K562 (cell line): ENCODE results near the gene SIGLEC11. TPM values are rescaled to one million over a fixed set of nuclear protein-coding genes. Genes with fewer than 3 reads are reported as not detected.

Experiments used
- CBX5 ChIP-seq: IDR thresholded peaks from 2 replicates; pipeline ENCODE4 v1.6.1; 2014; ENCODE audit warnings: low read depth, borderline replicate concordance
- JUND ChIP-seq, 2 experiments: IDR thresholded peaks; 2 replicates in 1 of 2; 3 replicates in 1 of 2; pipeline ENCODE4 v1.6.1; 2011; ENCODE audit warnings: borderline replicate concordance in 2 of 2, low read depth in 2 of 2, low read length in 2 of 2, improper control_type of control experiment in 1 of 2, missing biosample characterization in 1 of 2, missing genetic modification characterization in 1 of 2, missing genetic modification reagents in 1 of 2
- RBM17 ChIP-seq: fragments of 200-400 bp; formaldehyde crosslinking; IDR thresholded peaks from 2 replicates; pipeline ENCODE4 v1.6.1; 2017; ENCODE audit warnings: low read depth, mild to moderate bottlenecking, low read length, borderline replicate concordance
- SREBF2 ChIP-seq: sonication (generic); formaldehyde crosslinking; IDR thresholded peaks from 2 replicates; pipeline ENCODE4 v1.4.0; 2020; ENCODE audit warnings: mild to moderate bottlenecking, missing genetic modification reagents
- TCFL5 ChIP-seq: fragments of 250-450 bp; sonication (Bioruptor Pico); conservative IDR thresholded peaks from 2 replicates; pipeline ENCODE4 v1.6.1; 2021; ENCODE audit warnings: mild to moderate bottlenecking, moderate library complexity, matching md5 sums
- ZNF217 ChIP-seq: sonication (generic); formaldehyde crosslinking; IDR thresholded peaks from 2 replicates; pipeline ENCODE4 v1.8.0; 2022; ENCODE audit warnings: mild to moderate bottlenecking, missing genetic modification reagents
- polyA plus RNA-seq, 8 experiments: library from polyadenylated mRNA; depleted of rRNA in 4 of 8; stranded (reverse) in 5 of 8; unstranded in 3 of 8; fragments of >200 nt; fragmentation: Nextera tagmentation in 2 of 8; fragmentation: Illumina TruSeq in 1 of 8; extraction: Ambion mirVana in 2 of 8; extraction: Trizol in 1 of 8; gene quantifications; 2 replicates each; pipeline versions ENCODE4 v1.2.1 to v1.2.3, GENCODE V29; 2011 to 2014; ENCODE audit warnings: inconsistent platforms in 1 of 8, missing spikeins in 1 of 8
- total RNA-seq, 7 experiments: library from RNA; depleted of rRNA in 6 of 7; stranded (reverse); fragments of >200 nt in 6 of 7; fragmentation: Illumina TruSeq in 2 of 7; extraction: Trizol in 2 of 7; gene quantifications; 2 replicates each; pipeline versions ENCODE4 v1.2.1 to v1.2.3, GENCODE V29; 2011 to 2021; ENCODE audit warnings: low replicate concordance in 1 of 7
- TF ChIP-seq, protein P1 (sequence below): fragments of 200-600 bp; sonication (generic); IDR thresholded peaks from one replicate; pipeline ENCODE4 v1.6.1; 2012; ENCODE audit warnings: mild to moderate bottlenecking, low read depth, low read length, inconsistent platforms
- TF ChIP-seq, protein P2 (sequence below): fragments of 450-650 bp; formaldehyde crosslinking; IDR thresholded peaks from 2 replicates; pipeline ENCODE4 v1.4.0; 2020; ENCODE audit warnings: mild to moderate bottlenecking, mixed read lengths
- TF ChIP-seq, protein P3 (sequence below): fragments of 450-650 bp; IDR thresholded peaks from 2 replicates; pipeline ENCODE4 v1.6.1; 2018; ENCODE audit not compliant: partially characterized antibody

Gene SIGLEC11
- total and polyA plus RNA-seq, 9 of the 15 experiments (the other 6 are each of a cell fraction or from before 2014, with no cell fraction given) = not detected

DNA sequence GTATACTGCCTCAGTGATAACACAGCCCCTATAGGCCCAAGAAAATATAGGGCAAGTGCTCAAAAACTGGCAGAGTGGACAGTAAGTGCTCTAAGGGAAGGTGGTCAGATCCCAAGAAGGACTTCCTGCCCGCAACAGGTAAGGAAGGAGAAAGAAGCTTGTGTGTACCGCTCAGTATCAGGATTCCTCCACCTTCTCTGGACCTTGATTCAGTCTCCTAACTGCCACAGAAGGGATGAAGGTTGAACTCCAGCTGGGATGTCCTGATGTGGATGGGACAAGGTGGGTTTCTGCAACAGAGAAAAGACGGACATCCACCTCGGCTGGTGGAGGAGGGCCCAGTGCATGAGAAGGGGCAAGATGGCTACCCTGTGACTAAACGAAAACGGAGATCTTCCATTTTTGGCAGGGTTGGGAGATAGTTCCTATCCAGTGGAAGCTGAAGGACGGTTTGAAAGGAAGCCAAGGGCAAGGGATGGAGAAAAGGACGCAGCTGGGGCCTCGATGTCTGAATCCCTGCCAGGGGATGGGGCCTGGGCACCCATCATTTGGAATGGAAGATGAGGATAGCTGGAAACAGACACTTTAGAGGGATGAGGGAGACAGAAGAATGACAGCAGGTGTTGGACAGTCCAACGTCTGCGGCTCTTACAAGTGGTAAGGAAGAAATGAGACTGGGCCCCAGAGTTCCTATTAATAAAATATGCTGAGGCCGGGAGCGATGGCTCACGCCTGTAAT lies 33.3 kb downstream of the SIGLEC11 start (continued):
- TF ChIP-seq, protein P1, sequence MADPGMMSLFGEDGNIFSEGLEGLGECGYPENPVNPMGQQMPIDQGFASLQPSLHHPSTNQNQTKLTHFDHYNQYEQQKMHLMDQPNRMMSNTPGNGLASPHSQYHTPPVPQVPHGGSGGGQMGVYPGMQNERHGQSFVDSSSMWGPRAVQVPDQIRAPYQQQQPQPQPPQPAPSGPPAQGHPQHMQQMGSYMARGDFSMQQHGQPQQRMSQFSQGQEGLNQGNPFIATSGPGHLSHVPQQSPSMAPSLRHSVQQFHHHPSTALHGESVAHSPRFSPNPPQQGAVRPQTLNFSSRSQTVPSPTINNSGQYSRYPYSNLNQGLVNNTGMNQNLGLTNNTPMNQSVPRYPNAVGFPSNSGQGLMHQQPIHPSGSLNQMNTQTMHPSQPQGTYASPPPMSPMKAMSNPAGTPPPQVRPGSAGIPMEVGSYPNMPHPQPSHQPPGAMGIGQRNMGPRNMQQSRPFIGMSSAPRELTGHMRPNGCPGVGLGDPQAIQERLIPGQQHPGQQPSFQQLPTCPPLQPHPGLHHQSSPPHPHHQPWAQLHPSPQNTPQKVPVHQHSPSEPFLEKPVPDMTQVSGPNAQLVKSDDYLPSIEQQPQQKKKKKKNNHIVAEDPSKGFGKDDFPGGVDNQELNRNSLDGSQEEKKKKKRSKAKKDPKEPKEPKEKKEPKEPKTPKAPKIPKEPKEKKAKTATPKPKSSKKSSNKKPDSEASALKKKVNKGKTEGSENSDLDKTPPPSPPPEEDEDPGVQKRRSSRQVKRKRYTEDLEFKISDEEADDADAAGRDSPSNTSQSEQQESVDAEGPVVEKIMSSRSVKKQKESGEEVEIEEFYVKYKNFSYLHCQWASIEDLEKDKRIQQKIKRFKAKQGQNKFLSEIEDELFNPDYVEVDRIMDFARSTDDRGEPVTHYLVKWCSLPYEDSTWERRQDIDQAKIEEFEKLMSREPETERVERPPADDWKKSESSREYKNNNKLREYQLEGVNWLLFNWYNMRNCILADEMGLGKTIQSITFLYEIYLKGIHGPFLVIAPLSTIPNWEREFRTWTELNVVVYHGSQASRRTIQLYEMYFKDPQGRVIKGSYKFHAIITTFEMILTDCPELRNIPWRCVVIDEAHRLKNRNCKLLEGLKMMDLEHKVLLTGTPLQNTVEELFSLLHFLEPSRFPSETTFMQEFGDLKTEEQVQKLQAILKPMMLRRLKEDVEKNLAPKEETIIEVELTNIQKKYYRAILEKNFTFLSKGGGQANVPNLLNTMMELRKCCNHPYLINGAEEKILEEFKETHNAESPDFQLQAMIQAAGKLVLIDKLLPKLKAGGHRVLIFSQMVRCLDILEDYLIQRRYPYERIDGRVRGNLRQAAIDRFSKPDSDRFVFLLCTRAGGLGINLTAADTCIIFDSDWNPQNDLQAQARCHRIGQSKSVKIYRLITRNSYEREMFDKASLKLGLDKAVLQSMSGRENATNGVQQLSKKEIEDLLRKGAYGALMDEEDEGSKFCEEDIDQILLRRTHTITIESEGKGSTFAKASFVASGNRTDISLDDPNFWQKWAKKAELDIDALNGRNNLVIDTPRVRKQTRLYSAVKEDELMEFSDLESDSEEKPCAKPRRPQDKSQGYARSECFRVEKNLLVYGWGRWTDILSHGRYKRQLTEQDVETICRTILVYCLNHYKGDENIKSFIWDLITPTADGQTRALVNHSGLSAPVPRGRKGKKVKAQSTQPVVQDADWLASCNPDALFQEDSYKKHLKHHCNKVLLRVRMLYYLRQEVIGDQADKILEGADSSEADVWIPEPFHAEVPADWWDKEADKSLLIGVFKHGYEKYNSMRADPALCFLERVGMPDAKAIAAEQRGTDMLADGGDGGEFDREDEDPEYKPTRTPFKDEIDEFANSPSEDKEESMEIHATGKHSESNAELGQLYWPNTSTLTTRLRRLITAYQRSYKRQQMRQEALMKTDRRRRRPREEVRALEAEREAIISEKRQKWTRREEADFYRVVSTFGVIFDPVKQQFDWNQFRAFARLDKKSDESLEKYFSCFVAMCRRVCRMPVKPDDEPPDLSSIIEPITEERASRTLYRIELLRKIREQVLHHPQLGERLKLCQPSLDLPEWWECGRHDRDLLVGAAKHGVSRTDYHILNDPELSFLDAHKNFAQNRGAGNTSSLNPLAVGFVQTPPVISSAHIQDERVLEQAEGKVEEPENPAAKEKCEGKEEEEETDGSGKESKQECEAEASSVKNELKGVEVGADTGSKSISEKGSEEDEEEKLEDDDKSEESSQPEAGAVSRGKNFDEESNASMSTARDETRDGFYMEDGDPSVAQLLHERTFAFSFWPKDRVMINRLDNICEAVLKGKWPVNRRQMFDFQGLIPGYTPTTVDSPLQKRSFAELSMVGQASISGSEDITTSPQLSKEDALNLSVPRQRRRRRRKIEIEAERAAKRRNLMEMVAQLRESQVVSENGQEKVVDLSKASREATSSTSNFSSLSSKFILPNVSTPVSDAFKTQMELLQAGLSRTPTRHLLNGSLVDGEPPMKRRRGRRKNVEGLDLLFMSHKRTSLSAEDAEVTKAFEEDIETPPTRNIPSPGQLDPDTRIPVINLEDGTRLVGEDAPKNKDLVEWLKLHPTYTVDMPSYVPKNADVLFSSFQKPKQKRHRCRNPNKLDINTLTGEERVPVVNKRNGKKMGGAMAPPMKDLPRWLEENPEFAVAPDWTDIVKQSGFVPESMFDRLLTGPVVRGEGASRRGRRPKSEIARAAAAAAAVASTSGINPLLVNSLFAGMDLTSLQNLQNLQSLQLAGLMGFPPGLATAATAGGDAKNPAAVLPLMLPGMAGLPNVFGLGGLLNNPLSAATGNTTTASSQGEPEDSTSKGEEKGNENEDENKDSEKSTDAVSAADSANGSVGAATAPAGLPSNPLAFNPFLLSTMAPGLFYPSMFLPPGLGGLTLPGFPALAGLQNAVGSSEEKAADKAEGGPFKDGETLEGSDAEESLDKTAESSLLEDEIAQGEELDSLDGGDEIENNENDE = no peak
- TF ChIP-seq SREBF2 (CRISPR knock-in tag) (no peak), TCFL5 (CRISPR knock-in tag) (no peak), RBM17 (no peak), CBX5 (no peak), JUND (IDR thresholded peaks at IDR 0.05; ENCODE audit: borderline replicate concordance, low read depth, low read length) (no peak), JUND (tag; IDR thresholded peaks at IDR 0.05; ENCODE audit: borderline replicate concordance, low read depth, low read length) (no peak), ZNF217 (CRISPR knock-in tag) (no peak)
- TF ChIP-seq, protein P2, sequence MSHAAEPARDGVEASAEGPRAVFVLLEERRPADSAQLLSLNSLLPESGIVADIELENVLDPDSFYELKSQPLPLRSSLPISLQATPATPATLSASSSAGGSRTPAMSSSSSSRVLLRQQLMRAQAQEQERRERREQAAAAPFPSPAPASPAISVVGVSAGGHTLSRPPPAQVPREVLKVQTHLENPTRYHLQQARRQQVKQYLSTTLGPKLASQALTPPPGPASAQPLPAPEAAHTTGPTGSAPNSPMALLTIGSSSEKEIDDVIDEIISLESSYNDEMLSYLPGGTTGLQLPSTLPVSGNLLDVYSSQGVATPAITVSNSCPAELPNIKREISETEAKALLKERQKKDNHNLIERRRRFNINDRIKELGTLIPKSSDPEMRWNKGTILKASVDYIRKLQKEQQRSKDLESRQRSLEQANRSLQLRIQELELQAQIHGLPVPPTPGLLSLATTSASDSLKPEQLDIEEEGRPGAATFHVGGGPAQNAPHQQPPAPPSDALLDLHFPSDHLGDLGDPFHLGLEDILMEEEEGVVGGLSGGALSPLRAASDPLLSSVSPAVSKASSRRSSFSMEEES (CRISPR knock-in tag) = no peak
- TF ChIP-seq, protein P3, sequence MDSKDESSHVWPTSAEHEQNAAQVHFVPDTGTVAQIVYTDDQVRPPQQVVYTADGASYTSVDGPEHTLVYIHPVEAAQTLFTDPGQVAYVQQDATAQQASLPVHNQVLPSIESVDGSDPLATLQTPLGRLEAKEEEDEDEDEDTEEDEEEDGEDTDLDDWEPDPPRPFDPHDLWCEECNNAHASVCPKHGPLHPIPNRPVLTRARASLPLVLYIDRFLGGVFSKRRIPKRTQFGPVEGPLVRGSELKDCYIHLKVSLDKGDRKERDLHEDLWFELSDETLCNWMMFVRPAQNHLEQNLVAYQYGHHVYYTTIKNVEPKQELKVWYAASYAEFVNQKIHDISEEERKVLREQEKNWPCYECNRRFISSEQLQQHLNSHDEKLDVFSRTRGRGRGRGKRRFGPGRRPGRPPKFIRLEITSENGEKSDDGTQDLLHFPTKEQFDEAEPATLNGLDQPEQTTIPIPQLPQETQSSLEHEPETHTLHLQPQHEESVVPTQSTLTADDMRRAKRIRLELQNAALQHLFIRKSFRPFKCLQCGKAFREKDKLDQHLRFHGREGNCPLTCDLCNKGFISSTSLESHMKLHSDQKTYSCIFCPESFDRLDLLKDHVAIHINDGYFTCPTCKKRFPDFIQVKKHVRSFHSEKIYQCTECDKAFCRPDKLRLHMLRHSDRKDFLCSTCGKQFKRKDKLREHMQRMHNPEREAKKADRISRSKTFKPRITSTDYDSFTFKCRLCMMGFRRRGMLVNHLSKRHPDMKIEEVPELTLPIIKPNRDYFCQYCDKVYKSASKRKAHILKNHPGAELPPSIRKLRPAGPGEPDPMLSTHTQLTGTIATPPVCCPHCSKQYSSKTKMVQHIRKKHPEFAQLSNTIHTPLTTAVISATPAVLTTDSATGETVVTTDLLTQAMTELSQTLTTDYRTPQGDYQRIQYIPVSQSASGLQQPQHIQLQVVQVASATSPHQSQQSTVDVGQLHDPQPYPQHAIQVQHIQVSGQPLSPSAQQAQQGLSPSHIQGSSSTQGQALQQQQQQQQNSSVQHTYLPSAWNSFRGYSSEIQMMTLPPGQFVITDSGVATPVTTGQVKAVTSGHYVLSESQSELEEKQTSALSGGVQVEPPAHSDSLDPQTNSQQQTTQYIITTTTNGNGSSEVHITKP = no peak
